ENCODE data around the gene P2RY6.

Gene P2RY6

GRCh38 chr11:73340164-73340563, 68.0 kb downstream of the P2RY6 start:
- no peak for DNase-seq

- no peak for DNase-seq
Observed at GRCh38 chr11:73342633-73343032, 70.5 kb downstream of the P2RY6 start.

- DNase-seq: no peak
Observed at GRCh38 chr11:73343076-73343873, 71.1 kb downstream of the P2RY6 start.

GRCh38 chr11:73344191-73344607, 72.1 kb downstream of the P2RY6 start:
- DNase-seq: no peak

- DNase-seq: no peak
Observed at GRCh38 chr11:73345481-73346160, 73.5 kb downstream of the P2RY6 start.

- DNase-seq: no peak
Observed at GRCh38 chr11:73346186-73346935, 74.2 kb downstream of the P2RY6 start.

GRCh38 chr11:73347067-73347466, 74.9 kb downstream of the P2RY6 start:
- DNase-seq: no peak

All from bone marrow (tissue), 2 donors.